Fibroblast of villous mesenchyme (primary cell): Measurements from ENCODE around the gene ELK1. TPM values are rescaled to one million over a fixed set of nuclear protein-coding genes. Genes with fewer than 3 reads are reported as not detected.
"Not testable (repeated sequence)": the region's sequence is repeated elsewhere in the genome, so short reads cannot be mapped to it uniquely, and the experiment has no call there.

ENCODE experiments used
- DNase-seq: peaks from one replicate; pipeline ENCODE4 v3.0.0-alpha.2; 2010; ENCODE audit warnings: low read depth
- H3K4me3 ChIP-seq: 2 replicates; pipeline ENCODE4 v1.5.1; 2011; ENCODE audit warnings: low read depth, mild to moderate bottlenecking, low read length
- CTCF ChIP-seq: IDR thresholded peaks from 2 replicates; pipeline ENCODE4 v1.5.1; 2012; ENCODE audit warnings: low read depth, mild to moderate bottlenecking, low read length; ENCODE audit not compliant: insufficient read depth
- total RNA-seq: library from RNA; depleted of rRNA; stranded (reverse); fragments of >200 nt; gene quantifications from 2 replicates; pipeline ENCODE4 v1.2.3, GENCODE V29; 2012

ELK1 gene
- total RNA-seq, 1 donor: 21.2 TPM

GRCh38 chrX:47674776-47675175 lies 24.4 kb upstream of the ELK1 start:
- no peak overlapping the region for H3K4me3 ChIP-seq
- no peak for DNase-seq
- no peak for TF ChIP-seq CTCF

- not testable (repeated sequence) for H3K4me3 ChIP-seq, DNase-seq
Observed at GRCh38 chrX:47665797-47666196, 15.4 kb upstream of the ELK1 start.

GRCh38 chrX:47664737-47665136 lies 14.4 kb upstream of the ELK1 start:
- no peak for TF ChIP-seq CTCF
- no peak overlapping the region for H3K4me3 ChIP-seq
- peak; percentile 74 for DNase-seq

GRCh38 chrX:47662144-47662657 lies 11.8 kb upstream of the ELK1 start:
- DNase-seq: peak; percentile 92
- TF ChIP-seq CTCF: no peak
- no peak overlapping the region for H3K4me3 ChIP-seq

- TF ChIP-seq CTCF: no peak
- H3K4me3 ChIP-seq: no peak overlapping the region
- DNase-seq: no peak
Observed at GRCh38 chrX:47661539-47661938, 11.2 kb upstream of the ELK1 start.

GRCh38 chrX:47659421-47659726 lies 9.0 kb upstream of the ELK1 start:
- TF ChIP-seq CTCF: no peak
- no peak for DNase-seq
- peak overlapping the region; percentile 71 for H3K4me3 ChIP-seq

- TF ChIP-seq CTCF: no peak
- DNase-seq: peak; percentile 98
- H3K4me3 ChIP-seq: peak within 1 kb of the TSS; percentile 71
Observed at GRCh38 chrX:47658684-47659420, 8.5 kb upstream of the ELK1 start, which contains the start of gene UXT. Gene UXT (minus strand): TSS chrX:47659180. CDS start chrX:47658927, 253 bp downstream.
